ENCODE results near the gene WIPI1.

- TF ChIP-seq CTCF (IDR thresholded peaks at IDR 0.05), result no peak
- no peak for TF ChIP-seq POLR2A (IDR thresholded peaks at IDR 0.05)
Observed at GRCh38 chr17:68418876-68419275, 38.4 kb downstream of the WIPI1 start.

Data from Peyer's patch (tissue), 4 donors.